ENCODE measurements around the gene TRPT1. TPM values are rescaled to one million over a fixed set of nuclear protein-coding genes. Genes with fewer than 3 reads are reported as not detected.
A peak's percentile ranks its signal among the peaks of the same experiment; 100 is the strongest.

Gene TRPT1, protein sequence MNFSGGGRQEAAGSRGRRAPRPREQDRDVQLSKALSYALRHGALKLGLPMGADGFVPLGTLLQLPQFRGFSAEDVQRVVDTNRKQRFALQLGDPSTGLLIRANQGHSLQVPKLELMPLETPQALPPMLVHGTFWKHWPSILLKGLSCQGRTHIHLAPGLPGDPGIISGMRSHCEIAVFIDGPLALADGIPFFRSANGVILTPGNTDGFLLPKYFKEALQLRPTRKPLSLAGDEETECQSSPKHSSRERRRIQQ
- 10 to 100 TPM; 56.3 to 75.2 TPM for total RNA-seq

DNA sequence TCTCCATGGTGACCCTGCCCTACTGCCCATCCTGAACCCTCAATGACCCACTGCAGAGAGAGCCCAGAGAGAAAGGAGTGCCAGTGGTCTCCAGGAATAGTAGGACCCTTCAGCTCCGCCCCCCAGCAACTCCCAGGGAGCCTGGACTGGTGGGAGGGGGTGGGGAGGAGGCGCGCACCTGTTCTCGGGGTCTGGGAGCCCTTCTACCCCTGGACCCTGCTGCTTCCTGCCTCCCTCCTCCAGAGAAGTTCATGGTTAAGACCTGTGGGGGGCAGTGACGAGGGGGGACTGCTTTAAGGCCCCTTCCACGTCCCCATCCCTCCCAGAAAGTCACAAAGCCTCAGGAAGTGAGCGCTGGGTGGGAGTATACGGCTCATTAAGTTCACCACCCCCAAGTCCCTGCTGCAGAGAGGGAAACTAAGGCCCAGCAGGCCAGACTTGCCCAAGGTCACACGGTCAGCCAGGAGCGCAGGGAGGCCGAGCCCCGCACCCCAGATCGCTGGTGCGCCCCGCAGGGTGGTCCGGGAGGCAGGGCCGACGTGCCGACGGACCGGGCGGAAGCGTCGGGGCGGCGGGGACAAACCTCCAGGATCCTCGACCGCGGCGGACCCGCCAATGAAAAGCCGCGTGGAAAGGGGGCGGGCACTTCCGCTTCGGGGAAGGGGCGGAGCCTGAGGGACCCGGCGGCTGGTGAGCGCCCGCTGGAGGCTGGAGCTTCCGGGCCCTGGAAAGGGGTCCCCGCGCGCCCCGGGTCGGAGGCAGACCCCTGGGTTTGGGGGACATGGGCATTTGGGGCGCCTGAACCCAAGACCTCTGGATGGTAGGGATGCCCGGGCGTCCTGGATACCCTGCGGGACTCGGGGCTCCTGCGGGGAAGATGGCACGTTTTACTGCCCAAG is at the start of gene TRPT1, which contains the start of gene NUDT22:
Gene TRPT1, minus strand, starts transcription at position 579 of the 899 bp plus-strand sequence. Its CDS starts 326 bp downstream, at position 253.
Gene NUDT22, plus strand, starts transcription at position 667 of the 899 bp plus-strand sequence. CDS start 379 bp downstream, outside the sequence.
- Histone ChIP-seq H3K27ac (peak within 1 kb of the TSS; percentile 86 to 97 (median 92)), H3K27me3 (no peaks in the 10 kb centered on the region), H3K4me3 (peak within 1 kb of the TSS; percentile 62 to 72), H3K4me1 (peaks cover 62% of the 10 kb centered on the region), H3K36me3 (replicated peaks in 1 of 2; ENCODE audit: insufficient read depth in 1 of 2, low read depth in 2 of 2) (no peaks in the 10 kb centered on the region), H3K9me3 (no peaks in the 10 kb centered on the region)
- peak; percentile 80 for ATAC-seq
- WGBS, 2 donors, result 1% methylated on average over 48 of the region's 54 CpGs; no CpG with 5 or more reads in 1 of the 2 donors
- peak; percentile 92 to 93 (median 93) for DNase-seq
- intact Hi-C loops (cut with DNase I), result no loop called here
- peak; percentile 66 to 90 (median 86) for TF ChIP-seq POLR2A (IDR thresholded peaks at IDR 0.05)
- TF ChIP-seq, protein P1, sequence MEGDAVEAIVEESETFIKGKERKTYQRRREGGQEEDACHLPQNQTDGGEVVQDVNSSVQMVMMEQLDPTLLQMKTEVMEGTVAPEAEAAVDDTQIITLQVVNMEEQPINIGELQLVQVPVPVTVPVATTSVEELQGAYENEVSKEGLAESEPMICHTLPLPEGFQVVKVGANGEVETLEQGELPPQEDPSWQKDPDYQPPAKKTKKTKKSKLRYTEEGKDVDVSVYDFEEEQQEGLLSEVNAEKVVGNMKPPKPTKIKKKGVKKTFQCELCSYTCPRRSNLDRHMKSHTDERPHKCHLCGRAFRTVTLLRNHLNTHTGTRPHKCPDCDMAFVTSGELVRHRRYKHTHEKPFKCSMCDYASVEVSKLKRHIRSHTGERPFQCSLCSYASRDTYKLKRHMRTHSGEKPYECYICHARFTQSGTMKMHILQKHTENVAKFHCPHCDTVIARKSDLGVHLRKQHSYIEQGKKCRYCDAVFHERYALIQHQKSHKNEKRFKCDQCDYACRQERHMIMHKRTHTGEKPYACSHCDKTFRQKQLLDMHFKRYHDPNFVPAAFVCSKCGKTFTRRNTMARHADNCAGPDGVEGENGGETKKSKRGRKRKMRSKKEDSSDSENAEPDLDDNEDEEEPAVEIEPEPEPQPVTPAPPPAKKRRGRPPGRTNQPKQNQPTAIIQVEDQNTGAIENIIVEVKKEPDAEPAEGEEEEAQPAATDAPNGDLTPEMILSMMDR (IDR thresholded peaks at IDR 0.05), result peak in 3 of 7 experiments; percentile 8 to 22 (median 22)

DNA sequence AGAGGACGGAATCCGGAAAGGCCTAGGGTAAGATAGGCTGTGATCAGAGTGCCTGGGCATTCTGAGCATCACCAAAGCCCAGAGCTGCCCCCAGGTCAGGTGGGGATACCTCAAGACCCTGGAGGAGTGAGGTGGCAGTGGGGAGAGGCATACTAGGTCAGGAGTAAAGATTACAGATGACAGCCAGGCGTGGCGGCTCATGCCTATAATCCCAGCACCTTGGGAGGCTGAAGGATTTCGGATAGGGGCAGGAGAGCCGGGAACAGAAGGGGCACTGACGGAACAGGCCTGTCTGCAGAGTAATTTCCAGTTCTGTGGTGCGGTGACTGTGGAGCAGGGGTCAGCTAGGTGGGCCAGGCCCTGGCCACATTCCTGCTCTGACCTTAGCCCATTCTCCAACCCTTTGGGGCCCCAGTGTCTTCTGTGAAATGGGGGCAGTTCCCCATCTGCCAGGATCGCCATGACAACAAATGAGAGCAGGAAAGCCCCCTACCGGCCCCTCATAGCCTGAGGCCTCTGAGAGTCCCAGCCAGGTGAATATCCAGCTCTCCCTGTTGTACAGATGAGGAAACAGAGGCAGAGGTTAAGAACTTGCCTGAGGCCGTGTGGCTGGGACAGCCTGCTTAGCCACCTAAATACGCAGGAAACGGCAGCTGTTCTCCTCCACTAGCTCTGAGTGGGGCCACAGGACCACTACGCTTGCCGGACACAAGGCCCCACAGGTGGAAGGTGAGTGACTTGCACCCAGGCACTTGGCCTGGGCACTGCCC is 49.2 kb upstream of the TRPT1 start:
- no peak overlapping the region for H3K27ac ChIP-seq
- intact Hi-C loops (cut with DNase I), result no loop called here
- peaks cover 0 to 3% of the 10 kb centered on the region in 2 donors for H3K36me3 ChIP-seq (replicated peaks in 1 of 2; ENCODE audit: insufficient read depth in 1 of 2, low read depth in 2 of 2)
- DNase-seq (no peak), ATAC-seq (no peak)
- WGBS, 2 donors, result 91 to 96% methylated on average over 9 to 15 of the region's 15 CpGs
- TF ChIP-seq, protein P1 (IDR thresholded peaks at IDR 0.05), result no peak
- TF ChIP-seq POLR2A (IDR thresholded peaks at IDR 0.05), result no peak
- no peaks in the 10 kb centered on the region for H3K27me3 ChIP-seq
- no peaks in the 10 kb centered on the region for H3K9me3 ChIP-seq
- H3K4me3 ChIP-seq, result no peak overlapping the region
- peaks cover 26% of the 10 kb centered on the region for H3K4me1 ChIP-seq

DNA sequence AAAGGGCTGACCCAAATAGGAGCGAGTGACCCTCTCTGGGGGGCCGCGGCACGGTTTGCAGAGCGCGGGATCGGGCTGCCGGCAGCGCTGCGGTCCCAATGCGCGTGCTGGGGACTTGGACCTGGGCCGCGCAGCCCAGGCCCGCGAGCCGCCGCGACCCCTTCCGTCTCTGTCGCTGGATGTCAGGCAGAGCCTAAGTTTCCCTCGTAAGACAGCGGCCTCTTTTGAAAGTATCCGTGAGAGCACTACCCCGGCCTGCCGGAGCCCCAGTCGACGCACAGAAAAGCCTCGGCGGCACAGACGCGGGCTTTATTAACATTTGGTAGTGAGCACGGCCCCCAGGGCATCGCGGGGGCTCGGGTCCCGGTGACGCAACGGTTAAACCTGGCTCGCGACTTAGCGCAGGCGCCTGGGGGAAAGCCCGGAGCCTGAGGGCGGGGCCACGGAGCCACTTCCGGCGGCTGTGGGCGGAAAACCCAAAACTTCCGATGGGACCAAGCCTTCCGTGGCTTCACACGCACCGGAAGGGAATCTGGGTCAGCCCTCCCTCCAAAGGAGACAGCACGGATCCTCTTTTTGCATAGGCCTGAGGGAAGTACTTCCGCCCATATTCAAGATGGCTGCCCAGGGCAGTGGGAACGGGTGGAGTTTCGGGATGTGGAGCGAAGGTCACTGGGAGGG is 43.7 kb upstream of the TRPT1 start:
- Histone ChIP-seq H3K36me3 (replicated peaks in 1 of 2; ENCODE audit: insufficient read depth in 1 of 2, low read depth in 2 of 2) (no peaks in the 10 kb centered on the region), H3K27me3 (no peaks in the 10 kb centered on the region), H3K27ac (peak overlapping the region; percentile 95 to 98 (median 96)), H3K4me1 (peaks cover 44% of the 10 kb centered on the region), H3K9me3 (no peaks in the 10 kb centered on the region), H3K4me3 (peak overlapping the region; percentile 53 to 83)
- 0% methylated on average over 5 to 58 of the region's 58 CpGs for WGBS, 2 donors
- TF ChIP-seq POLR2A (IDR thresholded peaks at IDR 0.05), result peak in 2 of 3 donors; percentile 52 to 66
- TF ChIP-seq, protein P1 (IDR thresholded peaks at IDR 0.05), result peak in 3 of 7 experiments; percentile 22 to 29 (median 25)
- ATAC-seq (peak; percentile 86), DNase-seq (peak; percentile 98 to 99 (median 98))
- intact Hi-C loops (cut with DNase I), result no loop called here

DNA sequence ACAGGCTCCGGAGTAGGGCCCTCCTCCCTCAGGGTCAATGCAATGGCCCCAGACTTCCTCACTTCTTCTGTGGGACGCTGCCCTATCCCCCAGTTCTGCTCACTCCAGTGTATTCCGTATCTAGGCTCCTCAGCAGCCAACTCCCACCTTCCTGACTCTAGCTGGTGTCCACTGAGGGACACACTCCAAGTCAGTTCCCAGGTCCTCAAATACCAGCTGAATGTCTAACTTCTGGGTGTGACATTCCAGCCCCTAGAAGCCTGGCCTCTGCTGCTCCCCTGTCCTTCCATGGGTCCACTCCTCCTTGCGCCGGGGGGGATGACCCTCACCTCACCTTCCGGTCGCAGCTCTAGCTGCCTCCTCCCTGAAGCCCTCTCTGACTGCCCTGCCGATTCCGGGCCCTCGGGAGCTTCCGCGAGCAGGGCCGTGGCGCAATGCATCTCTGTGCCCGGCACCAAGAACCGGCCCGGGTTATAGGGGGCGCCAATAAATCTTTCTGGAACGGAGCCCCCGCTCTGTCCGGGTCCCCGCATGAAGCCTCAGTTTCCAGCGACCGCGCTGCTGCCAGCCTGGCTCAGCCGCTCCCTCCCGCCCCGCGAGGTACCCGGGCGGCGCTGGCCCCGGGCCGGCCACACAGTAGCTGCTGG is 43.0 kb upstream of the TRPT1 start:
- no peaks in the 10 kb centered on the region for H3K9me3 ChIP-seq

More for the DNA sequence above, 43.0 kb upstream of the TRPT1 start:
- Histone ChIP-seq H3K27me3 (no peaks in the 10 kb centered on the region), H3K36me3 (replicated peaks in 1 of 2; ENCODE audit: insufficient read depth in 1 of 2, low read depth in 2 of 2) (no peaks in the 10 kb centered on the region), H3K4me1 (peaks cover 43% of the 10 kb centered on the region), H3K4me3 (peak overlapping the region; percentile 5 to 53), H3K27ac (peak overlapping the region; percentile 95 to 98 (median 96))
- peak; percentile 9 for ATAC-seq
- peak; percentile 57 to 65 (median 60) for DNase-seq
- TF ChIP-seq, protein P1 (IDR thresholded peaks at IDR 0.05), result no peak
- no peak for TF ChIP-seq POLR2A (IDR thresholded peaks at IDR 0.05)
- intact Hi-C loops (cut with DNase I), result no loop called here
- 0 to 5% methylated on average over 4 to 34 of the region's 34 CpGs for WGBS, 2 donors
